Heart right ventricle (tissue), 16 donors: Measurements from ENCODE around the gene APOA4. TPM values are rescaled to one million over a fixed set of nuclear protein-coding genes. Genes with fewer than 3 reads are reported as not detected.
A peak's percentile ranks its signal among the peaks of the same experiment; 100 is the strongest.

Experiments used
- ATAC-seq, 8 donors: fragments of 200-7000 bp; cut with Tn5 transposase; one replicate each; pipeline ENCODE4 v1.9.1; 2020; ENCODE audit warnings: mild to moderate bottlenecking in 8 of 8, moderate library complexity in 8 of 8, moderate number of reproducible peaks in 1 of 8
- DNase-seq, 2 donors: peaks; one replicate each; pipeline ENCODE4 v3.0.0-alpha.2; 2020
- H3K27ac ChIP-seq, 10 donors: fragments of 200-600 bp; sonication (generic) in 2 of 10; one replicate each; pipeline versions ENCODE4 v1.5.0 to v1.8.0; 2020 to 2022; ENCODE audit warnings: mild to moderate bottlenecking in 3 of 10
- H3K27me3 ChIP-seq, 7 donors: fragments of 200-600 bp; one replicate each; pipeline ENCODE4 v1.8.0; 2021 to 2022; ENCODE audit warnings: mild to moderate bottlenecking in 2 of 7
- H3K36me3 ChIP-seq, 9 donors: fragments of 200-600 bp; sonication (generic) in 1 of 9; one replicate each; pipeline versions ENCODE4 v1.5.0 to v1.8.0; 2020 to 2022; ENCODE audit warnings: mild to moderate bottlenecking in 2 of 9
- H3K4me1 ChIP-seq, 9 donors: fragments of 200-600 bp; sonication (generic) in 1 of 9; one replicate each; pipeline versions ENCODE4 v1.5.0 to v1.8.0; 2020 to 2022; ENCODE audit warnings: mild to moderate bottlenecking in 4 of 9
- H3K4me3 ChIP-seq, 10 donors: fragments of 200-600 bp; sonication (generic) in 2 of 10; one replicate each; pipeline versions ENCODE4 v1.5.0 to v1.8.0; 2020 to 2022; ENCODE audit warnings: mild to moderate bottlenecking in 7 of 10, moderate library complexity in 2 of 10
- H3K9me3 ChIP-seq, 11 donors: fragments of 200-600 bp in 10 of 11; sonication (generic) in 2 of 11; one replicate each; pipeline versions ENCODE4 v1.5.0 to v1.8.0; 2013 to 2022; ENCODE audit warnings: mild to moderate bottlenecking in 2 of 11, control low read depth in 1 of 11, moderate library complexity in 1 of 11
- WGBS, 2 donors: extraction: QIAGEN DNeasy Blood & Tissue Kit; methylation state at CpG; one replicate each; pipeline ENCODE4 v1.1.7; 2013; ENCODE audit warnings: inconsistent platforms in 1 of 2; 5-methylcytosine and 5-hydroxymethylcytosine counted together
- intact Hi-C, 10 donors: fragments of 100-400 bp; cut with DNase I; formaldehyde crosslinking; loops; one replicate each; pipeline versions ENCODE4 v1.11.1 to v1.14.2; 2022
- polyA plus RNA-seq, 2 donors: library from polyadenylated mRNA; stranded (reverse); fragments of 200-250 nt; gene quantifications; one replicate each; pipeline ENCODE4 v1.2.3, GENCODE V29; 2013
- total RNA-seq, 10 donors: library from RNA; stranded (reverse); fragmentation: NEBNext Ultra II Directional in 3 of 10; extraction: Animal tissue kit (Norgen Biotek cat#: 25700) in 3 of 10; gene quantifications; one replicate each; pipeline versions ENCODE4 v1.2.1 to v1.2.4, GENCODE V29; 2021 to 2023
- TF ChIP-seq, protein P1 (sequence below), 9 donors: fragments of 200-600 bp; sonication (generic) in 2 of 9; IDR thresholded peaks; one replicate each; pipeline versions ENCODE4 v1.5.0 to v1.8.0; 2021 to 2022; ENCODE audit warnings: antibody characterized with exemption in 9 of 9, mild to moderate bottlenecking in 5 of 9, moderate library complexity in 1 of 9
- donor health status: Arrhythmogenic right ventricular cardiomyopathy.
- donor health status: ischemic (EF 13 %, LVEDD 7.1; RV severe dilation, severe dysfunction).
- donor health status: healthy with polysubstance abuse.
- donor health status: DM: no; HTN: yes; CAD: no.
- donor health status: DM: no; HTN: no; CAD: no.
- donor health status: ischemic (EF 25% LVEDD 6.9; RV normal size, moderate dysfunction).
- donor health status: ischemic (EF 25% LVEDD 5.7; RV mildly dilated, moderate dysfunction).
- donor health status: healthy.
- donor health status: DM: yes; HTN: yes; CAD: no.
- donor health status: Ischemic cardiomyopathy.
- donor health status: ischemic (EF 35%, LVEDD 5.7; RV mildly dilated, moderate dysfunction).
- donor health status: nonischemic (EF 11% LVEDD 7.7; RV severe dilation, severe dysfunction).
- donor health status: DM: yes; HTN: yes; CAD: no.
- donor health status: PGD.
- donor health status: ischemic (EF 29% LVEDD 5.4; RV normal size, mild dysfunction).
- donor health status: nonischemic (EF 23%, LVEDD 6.1; RV moderate dilation, normal function).

Gene APOA4
- total and polyA plus RNA-seq, 12 donors: 0.26 to 0.75 (median 0.28) TPM; not detected in 9

DNA sequence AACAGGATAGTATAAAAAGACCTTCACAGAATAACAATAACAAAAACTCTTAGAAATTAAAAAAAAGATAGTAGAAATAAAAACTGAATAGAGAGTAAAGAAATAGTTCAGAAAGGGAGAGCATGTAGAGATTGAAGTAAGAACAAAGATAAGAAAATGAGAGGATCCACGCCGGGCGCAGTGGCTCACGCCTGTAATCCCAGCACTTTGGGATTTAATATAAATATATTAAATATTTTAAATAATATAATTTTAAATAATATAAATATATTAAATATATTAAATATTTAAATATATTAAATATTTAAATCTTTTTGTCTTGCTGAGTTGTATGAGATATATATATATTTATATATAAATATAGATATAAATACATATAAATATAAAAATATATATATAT lies 11.0 kb downstream of the APOA4 start:
- ATAC-seq: no peak
- Histone ChIP-seq H3K4me1 (peaks cover 0 to 13% (median 0%) of the 10 kb centered on the region in 9 donors), H3K9me3 (peaks cover 0 to 4% (median 0%) of the 10 kb centered on the region in 11 donors), H3K27ac (no peak overlapping the region), H3K36me3 (no peaks in the 10 kb centered on the region), H3K27me3 (no peaks in the 10 kb centered on the region), H3K4me3 (no peak overlapping the region)
- intact Hi-C loops: no loop called here
- 79 to 93% methylated on average over 4 of the region's 4 CpGs for WGBS, 2 donors
- TF ChIP-seq, protein P1, sequence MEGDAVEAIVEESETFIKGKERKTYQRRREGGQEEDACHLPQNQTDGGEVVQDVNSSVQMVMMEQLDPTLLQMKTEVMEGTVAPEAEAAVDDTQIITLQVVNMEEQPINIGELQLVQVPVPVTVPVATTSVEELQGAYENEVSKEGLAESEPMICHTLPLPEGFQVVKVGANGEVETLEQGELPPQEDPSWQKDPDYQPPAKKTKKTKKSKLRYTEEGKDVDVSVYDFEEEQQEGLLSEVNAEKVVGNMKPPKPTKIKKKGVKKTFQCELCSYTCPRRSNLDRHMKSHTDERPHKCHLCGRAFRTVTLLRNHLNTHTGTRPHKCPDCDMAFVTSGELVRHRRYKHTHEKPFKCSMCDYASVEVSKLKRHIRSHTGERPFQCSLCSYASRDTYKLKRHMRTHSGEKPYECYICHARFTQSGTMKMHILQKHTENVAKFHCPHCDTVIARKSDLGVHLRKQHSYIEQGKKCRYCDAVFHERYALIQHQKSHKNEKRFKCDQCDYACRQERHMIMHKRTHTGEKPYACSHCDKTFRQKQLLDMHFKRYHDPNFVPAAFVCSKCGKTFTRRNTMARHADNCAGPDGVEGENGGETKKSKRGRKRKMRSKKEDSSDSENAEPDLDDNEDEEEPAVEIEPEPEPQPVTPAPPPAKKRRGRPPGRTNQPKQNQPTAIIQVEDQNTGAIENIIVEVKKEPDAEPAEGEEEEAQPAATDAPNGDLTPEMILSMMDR (IDR thresholded peaks at IDR 0.05): no peak
- no peak for DNase-seq

DNA sequence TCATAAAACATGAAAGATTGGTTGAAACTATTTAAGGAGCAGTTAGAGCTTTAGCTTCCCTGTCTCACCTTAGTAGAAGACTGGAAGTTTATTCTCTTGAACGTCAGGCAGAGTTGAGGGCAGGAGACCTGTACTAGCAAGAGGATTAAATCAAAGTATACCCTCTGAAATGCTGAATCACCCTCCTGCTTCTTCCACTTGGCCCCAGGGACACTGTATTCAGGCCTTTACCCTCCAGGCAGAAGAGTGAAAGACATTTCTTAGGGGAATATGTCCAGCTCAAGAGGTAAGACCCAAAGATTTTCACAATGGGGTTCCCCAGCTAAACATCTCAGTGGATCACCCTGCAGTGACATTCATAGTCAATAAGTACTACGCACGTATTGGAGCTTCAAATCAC lies 11.9 kb downstream of the APOA4 start:
- peaks cover 0 to 13% (median 0%) of the 10 kb centered on the region in 9 donors for H3K4me1 ChIP-seq
- 84 to 87% methylated on average over 3 of the region's 3 CpGs for WGBS, 2 donors
- ATAC-seq (no peak), DNase-seq (no peak)
- no peak overlapping the region for H3K27ac ChIP-seq
- intact Hi-C loops: no loop called here
- peaks cover 0 to 4% (median 0%) of the 10 kb centered on the region in 11 donors for H3K9me3 ChIP-seq
- no peak overlapping the region for H3K4me3 ChIP-seq
- no peaks in the 10 kb centered on the region for H3K36me3 ChIP-seq
- TF ChIP-seq, protein P1 (IDR thresholded peaks at IDR 0.05): no peak
- H3K27me3 ChIP-seq: no peaks in the 10 kb centered on the region

DNA sequence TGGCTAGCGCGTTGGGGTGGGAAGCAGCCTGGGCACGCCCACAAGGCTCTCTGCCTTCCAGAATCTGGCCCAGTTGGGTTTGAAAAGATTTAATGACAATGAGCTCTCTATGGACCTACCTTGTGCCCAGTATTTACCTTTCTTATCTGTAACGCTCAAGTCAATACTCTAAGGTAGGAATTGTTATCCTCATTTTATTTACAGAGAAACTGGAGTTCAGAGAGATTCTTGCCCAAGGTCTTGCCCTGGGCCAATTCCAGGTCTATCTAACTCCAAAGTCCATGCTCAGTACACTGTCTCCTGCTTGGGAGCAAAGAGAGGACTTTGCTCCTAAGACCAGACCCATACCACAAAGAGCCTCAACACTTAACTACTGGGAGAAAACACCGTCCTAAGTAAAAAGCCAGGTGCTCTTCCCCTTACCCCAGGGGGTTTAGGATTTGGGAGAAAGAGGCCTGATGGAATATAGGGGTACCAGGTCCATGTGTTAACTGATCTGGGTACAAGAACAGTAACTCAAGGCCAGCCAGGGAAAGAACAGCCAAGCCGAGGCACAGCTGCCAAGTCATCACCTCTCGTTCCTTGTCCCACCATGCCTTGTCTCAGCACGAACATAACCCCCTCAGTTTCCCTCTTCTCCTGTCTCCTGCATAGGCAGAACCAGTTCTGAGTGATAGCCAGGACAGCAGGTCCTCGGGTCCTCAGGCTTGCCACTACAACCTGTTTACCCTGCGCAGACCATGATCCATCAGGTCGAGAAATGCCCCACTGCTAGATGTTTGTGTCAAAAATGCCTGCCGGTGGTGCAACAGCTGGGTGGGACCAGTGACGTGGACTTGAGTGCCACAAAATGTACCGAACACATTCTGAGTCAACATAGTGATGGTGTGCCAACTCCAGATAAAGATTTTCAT lies 14.6 kb downstream of the APOA4 start:
- Histone ChIP-seq H3K4me3 (no peak overlapping the region), H3K27me3 (no peaks in the 10 kb centered on the region), H3K27ac (no peak overlapping the region), H3K4me1 (peaks cover 0 to under 1% (median 0%) of the 10 kb centered on the region in 9 donors), H3K36me3 (no peaks in the 10 kb centered on the region), H3K9me3 (peaks cover 0 to 4% (median 0%) of the 10 kb centered on the region in 11 donors)
- intact Hi-C loops: no loop called here
- ATAC-seq (peak in 1 of 8 donors; percentile 37), DNase-seq (no peak)
- TF ChIP-seq, protein P1 (IDR thresholded peaks at IDR 0.05): no peak
- WGBS, 2 donors: 80 to 84% methylated on average over 14 of the region's 14 CpGs

DNA sequence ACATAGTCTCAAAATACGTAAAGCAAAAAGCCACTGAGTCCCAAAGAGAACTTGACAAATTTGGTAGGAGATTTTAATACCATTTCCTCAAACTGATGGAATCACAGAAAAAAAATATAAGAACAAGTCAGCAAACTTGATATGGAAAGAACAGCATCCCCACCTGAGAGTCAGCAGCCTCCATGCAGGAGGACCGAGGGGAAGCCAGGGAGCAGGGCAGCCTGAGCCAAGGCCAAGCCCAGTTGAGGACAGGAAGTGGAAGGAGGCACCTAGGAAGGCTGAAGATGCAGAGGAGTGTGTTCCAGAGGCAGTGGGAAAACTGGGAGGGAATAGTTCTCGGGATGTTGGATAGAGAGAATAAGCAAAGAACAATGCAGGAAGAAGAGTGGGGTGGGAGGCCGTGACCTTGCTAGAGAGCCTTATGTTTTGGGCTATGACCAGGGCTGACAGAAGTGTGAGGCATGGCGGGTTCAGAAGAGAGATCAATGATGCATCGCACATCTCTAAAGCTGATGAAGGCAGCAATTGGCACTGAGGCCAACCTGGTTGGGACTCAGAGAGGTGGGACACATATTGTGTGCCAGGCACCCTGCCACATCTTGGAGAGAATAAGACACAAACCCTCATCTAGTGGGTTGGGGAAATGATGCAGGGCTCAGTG lies 15.4 kb downstream of the APOA4 start:
- Histone ChIP-seq H3K27me3 (no peaks in the 10 kb centered on the region), H3K27ac (no peak overlapping the region), H3K4me3 (no peak overlapping the region), H3K4me1 (no peaks in the 10 kb centered on the region), H3K36me3 (no peaks in the 10 kb centered on the region), H3K9me3 (no peaks in the 10 kb centered on the region)
- intact Hi-C loops: no loop called here
- DNase-seq (no peak), ATAC-seq (no peak)
- TF ChIP-seq, protein P1 (IDR thresholded peaks at IDR 0.05): no peak
- WGBS, 2 donors: 87 to 90% methylated on average over 6 of the region's 6 CpGs
